ENCODE measurements around the gene YPEL1. TPM values are rescaled to one million over a fixed set of nuclear protein-coding genes. Genes with fewer than 3 reads are reported as not detected.

The YPEL1 gene
- total and polyA plus RNA-seq, 2 of the 13 experiments (the other 11 are each of a cell fraction or from before 2014, with no cell fraction given): 0.33 to 2.5 TPM

GRCh38 chr22:21657360-21658032, 78.1 kb downstream of the YPEL1 start (continued):
- TF ChIP-seq LCORL (IDR thresholded peaks at IDR 0.05) (no peak), LCORL (CRISPR knock-in tag; IDR thresholded peaks at IDR 0.05) (peak; percentile 55; the same call in 1 of the 2 replicates), CCDC6 (CRISPR knock-in tag; IDR thresholded peaks at IDR 0.05) (no peak; the same call in 1 of the 2 replicates), ZNF3 (CRISPR knock-in tag; IDR thresholded peaks at IDR 0.05) (no peak), ZNF567 (CRISPR knock-in tag; IDR thresholded peaks at IDR 0.05; ENCODE audit: borderline replicate concordance) (no peak), ZNF558 (CRISPR knock-in tag; IDR thresholded peaks at IDR 0.05; ENCODE audit: borderline replicate concordance) (0 out of 2 replicates have a peak, but pooled peaks have one; percentile 51), ZNF383 (CRISPR knock-in tag; IDR thresholded peaks at IDR 0.05; ENCODE audit: borderline replicate concordance) (no peak), NAIF1 (CRISPR knock-in tag; IDR thresholded peaks at IDR 0.05; ENCODE audit: borderline replicate concordance) (peak; percentile 55; the same call in 1 of the 2 replicates), ARNT2 (CRISPR knock-in tag; IDR thresholded peaks at IDR 0.05; ENCODE audit: low read depth) (peak; percentile 55; the same call in 1 of the 2 replicates), RXRA (CRISPR knock-in tag; IDR thresholded peaks at IDR 0.05) (peak; percentile 30; the same call in 1 of the 2 replicates), PITX1 (CRISPR knock-in tag; IDR thresholded peaks at IDR 0.05) (no peak; the same call in 1 of the 2 replicates), EZH2 (conservative IDR thresholded peaks at IDR 0.05; ENCODE audit: low read depth, low read length) (no peak), NR3C1 (CRISPR knock-in tag; IDR thresholded peaks at IDR 0.05) (no peak), ISX (CRISPR knock-in tag; conservative IDR thresholded peaks at IDR 0.05) (no peak), IRF2 (CRISPR knock-in tag; IDR thresholded peaks at IDR 0.05) (peak; percentile 64; the same call in 1 of the 2 replicates), PHF21A (CRISPR knock-in tag; IDR thresholded peaks at IDR 0.05) (peak; percentile 76), POLR2AphosphoS5 (IDR thresholded peaks at IDR 0.05; ENCODE audit: low read depth, low read length) (peak; percentile 53), ZNF570 (CRISPR knock-in tag; IDR thresholded peaks at IDR 0.05; ENCODE audit: borderline replicate concordance) (no peak), ZNF235 (CRISPR knock-in tag; IDR thresholded peaks at IDR 0.05; ENCODE audit: borderline replicate concordance) (no peak), DBP (CRISPR knock-in tag; IDR thresholded peaks at IDR 0.05; ENCODE audit: not compliant biosample characterization) (no peak), ZNF337 (CRISPR knock-in tag; IDR thresholded peaks at IDR 0.05; ENCODE audit: borderline replicate concordance, low read depth) (no peak), ZNF274 (CRISPR knock-in tag; IDR thresholded peaks at IDR 0.05) (peak; percentile 63; the same call in 1 of the 2 replicates), BHLHE40 (IDR thresholded peaks at IDR 0.05; ENCODE audit: low read length) (peak; percentile 52; the same call in 1 of the 2 replicates), KMT2B (CRISPR knock-in tag; IDR thresholded peaks at IDR 0.05) (peak; percentile 31; the same call in 1 of the 2 replicates), NR2C2 (CRISPR knock-in tag; IDR thresholded peaks at IDR 0.05; ENCODE audit: borderline replicate concordance) (peak; percentile 76; the same call in 1 of the 2 replicates)
- TF ChIP-seq, protein P1, sequence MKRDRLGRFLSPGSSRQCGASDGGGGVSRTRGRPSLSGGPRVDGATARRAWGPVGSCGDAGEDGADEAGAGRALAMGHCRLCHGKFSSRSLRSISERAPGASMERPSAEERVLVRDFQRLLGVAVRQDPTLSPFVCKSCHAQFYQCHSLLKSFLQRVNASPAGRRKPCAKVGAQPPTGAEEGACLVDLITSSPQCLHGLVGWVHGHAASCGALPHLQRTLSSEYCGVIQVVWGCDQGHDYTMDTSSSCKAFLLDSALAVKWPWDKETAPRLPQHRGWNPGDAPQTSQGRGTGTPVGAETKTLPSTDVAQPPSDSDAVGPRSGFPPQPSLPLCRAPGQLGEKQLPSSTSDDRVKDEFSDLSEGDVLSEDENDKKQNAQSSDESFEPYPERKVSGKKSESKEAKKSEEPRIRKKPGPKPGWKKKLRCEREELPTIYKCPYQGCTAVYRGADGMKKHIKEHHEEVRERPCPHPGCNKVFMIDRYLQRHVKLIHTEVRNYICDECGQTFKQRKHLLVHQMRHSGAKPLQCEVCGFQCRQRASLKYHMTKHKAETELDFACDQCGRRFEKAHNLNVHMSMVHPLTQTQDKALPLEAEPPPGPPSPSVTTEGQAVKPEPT (CRISPR knock-in tag; IDR thresholded peaks at IDR 0.05; ENCODE audit: low read depth): no peak
- TF ChIP-seq, protein P2, sequence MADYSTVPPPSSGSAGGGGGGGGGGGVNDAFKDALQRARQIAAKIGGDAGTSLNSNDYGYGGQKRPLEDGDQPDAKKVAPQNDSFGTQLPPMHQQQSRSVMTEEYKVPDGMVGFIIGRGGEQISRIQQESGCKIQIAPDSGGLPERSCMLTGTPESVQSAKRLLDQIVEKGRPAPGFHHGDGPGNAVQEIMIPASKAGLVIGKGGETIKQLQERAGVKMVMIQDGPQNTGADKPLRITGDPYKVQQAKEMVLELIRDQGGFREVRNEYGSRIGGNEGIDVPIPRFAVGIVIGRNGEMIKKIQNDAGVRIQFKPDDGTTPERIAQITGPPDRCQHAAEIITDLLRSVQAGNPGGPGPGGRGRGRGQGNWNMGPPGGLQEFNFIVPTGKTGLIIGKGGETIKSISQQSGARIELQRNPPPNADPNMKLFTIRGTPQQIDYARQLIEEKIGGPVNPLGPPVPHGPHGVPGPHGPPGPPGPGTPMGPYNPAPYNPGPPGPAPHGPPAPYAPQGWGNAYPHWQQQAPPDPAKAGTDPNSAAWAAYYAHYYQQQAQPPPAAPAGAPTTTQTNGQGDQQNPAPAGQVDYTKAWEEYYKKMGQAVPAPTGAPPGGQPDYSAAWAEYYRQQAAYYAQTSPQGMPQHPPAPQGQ (CRISPR knock-in tag; IDR thresholded peaks at IDR 0.05; ENCODE audit: borderline replicate concordance): no peak

Measured in HepG2 (cell line).